WTC11 (cell line): Measurements from ENCODE around the gene CLDN5.

Experiments used
- GABPB1 ChIP-seq: sonication (generic); formaldehyde crosslinking; IDR thresholded peaks from 2 replicates; pipeline ENCODE4 v1.8.1; 2023; ENCODE audit warnings: mild to moderate bottlenecking, missing genetic modification reagents
- GTF2I ChIP-seq: fragments of 250-450 bp; sonication (Bioruptor Pico); conservative IDR thresholded peaks from 2 replicates; pipeline ENCODE4 v1.4.0; 2021; ENCODE audit warnings: mild to moderate bottlenecking
- NR2C2 ChIP-seq: sonication (generic); formaldehyde crosslinking; IDR thresholded peaks from 2 replicates; pipeline ENCODE4 v1.8.0; 2022; ENCODE audit warnings: mild to moderate bottlenecking, missing genetic modification reagents
- SP1 ChIP-seq: sonication (generic); formaldehyde crosslinking; conservative IDR thresholded peaks from 2 replicates; pipeline ENCODE4 v1.8.1; 2022; ENCODE audit warnings: missing genetic modification reagents
- TEAD4 ChIP-seq: sonication (generic); formaldehyde crosslinking; IDR thresholded peaks from 2 replicates; pipeline ENCODE4 v1.8.0; 2022; ENCODE audit warnings: mild to moderate bottlenecking, missing genetic modification reagents
- TP53 ChIP-seq: sonication (generic); formaldehyde crosslinking; IDR thresholded peaks from 2 replicates; pipeline ENCODE4 v1.8.1; 2023; ENCODE audit warnings: mild to moderate bottlenecking, missing genetic modification reagents
- TF ChIP-seq, protein P1 (sequence below): sonication (generic); formaldehyde crosslinking; IDR thresholded peaks from 2 replicates; pipeline ENCODE4 v1.8.1; 2023; ENCODE audit warnings: mild to moderate bottlenecking, missing genetic modification reagents
- TF ChIP-seq, protein P2 (sequence below): fragments of 200-600 bp; IDR thresholded peaks from 2 replicates; pipeline ENCODE4 v1.8.0; 2022; ENCODE audit warnings: antibody characterized with exemption
- TF ChIP-seq, protein P3 (sequence below): sonication (generic); formaldehyde crosslinking; IDR thresholded peaks from 2 replicates; pipeline ENCODE4 v1.8.1; 2022; ENCODE audit warnings: missing genetic modification reagents, borderline replicate concordance
- TF ChIP-seq, protein P4 (sequence below): sonication (generic); formaldehyde crosslinking; IDR thresholded peaks from 2 replicates; pipeline ENCODE4 v1.8.1; 2023; ENCODE audit warnings: mild to moderate bottlenecking, missing genetic modification reagents, moderate library complexity
- TF ChIP-seq, protein P5 (sequence below): sonication (generic); formaldehyde crosslinking; conservative IDR thresholded peaks from 2 replicates; pipeline ENCODE4 v1.8.1; 2022; ENCODE audit warnings: mild to moderate bottlenecking, missing genetic modification reagents

DNA sequence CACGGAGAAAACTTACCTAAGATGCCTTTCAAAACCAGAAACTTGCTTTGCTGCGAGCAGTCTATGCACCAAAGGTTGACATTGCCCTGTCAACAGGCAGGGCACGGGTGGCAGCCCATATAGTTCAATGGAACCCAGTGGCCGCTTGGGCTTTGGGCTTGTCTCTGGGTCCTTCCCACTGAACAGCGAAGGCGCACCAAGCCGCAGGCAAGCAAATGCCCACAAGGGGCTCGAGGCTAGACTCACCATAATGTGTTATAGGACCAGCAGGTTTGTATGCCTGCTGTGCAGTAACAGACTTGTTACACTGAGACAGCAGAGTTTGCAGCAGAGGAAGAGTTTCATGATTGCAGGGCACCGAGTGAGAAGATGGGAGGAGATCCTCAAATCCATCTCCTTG, 20.3 kb downstream of the CLDN5 start:
- TF ChIP-seq, protein P1, sequence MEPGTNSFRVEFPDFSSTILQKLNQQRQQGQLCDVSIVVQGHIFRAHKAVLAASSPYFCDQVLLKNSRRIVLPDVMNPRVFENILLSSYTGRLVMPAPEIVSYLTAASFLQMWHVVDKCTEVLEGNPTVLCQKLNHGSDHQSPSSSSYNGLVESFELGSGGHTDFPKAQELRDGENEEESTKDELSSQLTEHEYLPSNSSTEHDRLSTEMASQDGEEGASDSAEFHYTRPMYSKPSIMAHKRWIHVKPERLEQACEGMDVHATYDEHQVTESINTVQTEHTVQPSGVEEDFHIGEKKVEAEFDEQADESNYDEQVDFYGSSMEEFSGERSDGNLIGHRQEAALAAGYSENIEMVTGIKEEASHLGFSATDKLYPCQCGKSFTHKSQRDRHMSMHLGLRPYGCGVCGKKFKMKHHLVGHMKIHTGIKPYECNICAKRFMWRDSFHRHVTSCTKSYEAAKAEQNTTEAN (CRISPR knock-in tag) = no peak
- TF ChIP-seq, protein P2, sequence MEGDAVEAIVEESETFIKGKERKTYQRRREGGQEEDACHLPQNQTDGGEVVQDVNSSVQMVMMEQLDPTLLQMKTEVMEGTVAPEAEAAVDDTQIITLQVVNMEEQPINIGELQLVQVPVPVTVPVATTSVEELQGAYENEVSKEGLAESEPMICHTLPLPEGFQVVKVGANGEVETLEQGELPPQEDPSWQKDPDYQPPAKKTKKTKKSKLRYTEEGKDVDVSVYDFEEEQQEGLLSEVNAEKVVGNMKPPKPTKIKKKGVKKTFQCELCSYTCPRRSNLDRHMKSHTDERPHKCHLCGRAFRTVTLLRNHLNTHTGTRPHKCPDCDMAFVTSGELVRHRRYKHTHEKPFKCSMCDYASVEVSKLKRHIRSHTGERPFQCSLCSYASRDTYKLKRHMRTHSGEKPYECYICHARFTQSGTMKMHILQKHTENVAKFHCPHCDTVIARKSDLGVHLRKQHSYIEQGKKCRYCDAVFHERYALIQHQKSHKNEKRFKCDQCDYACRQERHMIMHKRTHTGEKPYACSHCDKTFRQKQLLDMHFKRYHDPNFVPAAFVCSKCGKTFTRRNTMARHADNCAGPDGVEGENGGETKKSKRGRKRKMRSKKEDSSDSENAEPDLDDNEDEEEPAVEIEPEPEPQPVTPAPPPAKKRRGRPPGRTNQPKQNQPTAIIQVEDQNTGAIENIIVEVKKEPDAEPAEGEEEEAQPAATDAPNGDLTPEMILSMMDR = no peak
- TF ChIP-seq NR2C2 (CRISPR knock-in tag) = no peak
- no peak for TF ChIP-seq TEAD4 (CRISPR knock-in tag)
- TF ChIP-seq TP53 (CRISPR knock-in tag) = no peak
- TF ChIP-seq, protein P3, sequence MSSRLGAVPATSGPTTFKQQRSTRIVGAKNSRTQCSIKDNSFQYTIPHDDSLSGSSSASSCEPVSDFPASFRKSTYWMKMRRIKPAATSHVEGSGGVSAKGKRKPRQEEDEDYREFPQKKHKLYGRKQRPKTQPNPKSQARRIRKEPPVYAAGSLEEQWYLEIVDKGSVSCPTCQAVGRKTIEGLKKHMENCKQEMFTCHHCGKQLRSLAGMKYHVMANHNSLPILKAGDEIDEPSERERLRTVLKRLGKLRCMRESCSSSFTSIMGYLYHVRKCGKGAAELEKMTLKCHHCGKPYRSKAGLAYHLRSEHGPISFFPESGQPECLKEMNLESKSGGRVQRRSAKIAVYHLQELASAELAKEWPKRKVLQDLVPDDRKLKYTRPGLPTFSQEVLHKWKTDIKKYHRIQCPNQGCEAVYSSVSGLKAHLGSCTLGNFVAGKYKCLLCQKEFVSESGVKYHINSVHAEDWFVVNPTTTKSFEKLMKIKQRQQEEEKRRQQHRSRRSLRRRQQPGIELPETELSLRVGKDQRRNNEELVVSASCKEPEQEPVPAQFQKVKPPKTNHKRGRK = no peak
- TF ChIP-seq, protein P4, sequence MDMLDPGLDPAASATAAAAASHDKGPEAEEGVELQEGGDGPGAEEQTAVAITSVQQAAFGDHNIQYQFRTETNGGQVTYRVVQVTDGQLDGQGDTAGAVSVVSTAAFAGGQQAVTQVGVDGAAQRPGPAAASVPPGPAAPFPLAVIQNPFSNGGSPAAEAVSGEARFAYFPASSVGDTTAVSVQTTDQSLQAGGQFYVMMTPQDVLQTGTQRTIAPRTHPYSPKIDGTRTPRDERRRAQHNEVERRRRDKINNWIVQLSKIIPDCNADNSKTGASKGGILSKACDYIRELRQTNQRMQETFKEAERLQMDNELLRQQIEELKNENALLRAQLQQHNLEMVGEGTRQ = no peak
- no peak for TF ChIP-seq GABPB1 (CRISPR knock-in tag)
- no peak for TF ChIP-seq SP1 (CRISPR knock-in tag)
- TF ChIP-seq, protein P5, sequence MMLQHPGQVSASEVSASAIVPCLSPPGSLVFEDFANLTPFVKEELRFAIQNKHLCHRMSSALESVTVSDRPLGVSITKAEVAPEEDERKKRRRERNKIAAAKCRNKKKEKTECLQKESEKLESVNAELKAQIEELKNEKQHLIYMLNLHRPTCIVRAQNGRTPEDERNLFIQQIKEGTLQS = no peak
- TF ChIP-seq GTF2I (CRISPR knock-in tag) = no peak
